HEK293 (cell line): ENCODE measurements around the gene PLEKHO2.

Source experiments
- CTCF ChIA-PET: fragments of 350-600 bp; formaldehyde crosslinking; extraction: SDS; loops from one replicate; lab custom pipeline; 2021; ENCODE audit warnings: antibody characterized with exemption; lab: Yijun Ruan, JAX
- POLR2A ChIA-PET: fragments of 300-600 bp; formaldehyde crosslinking; extraction: SDS; loops from one replicate; lab custom pipeline; 2020; ENCODE audit warnings: antibody characterized with exemption, inconsistent platforms; lab: Yijun Ruan, JAX
- H3K27ac ChIP-seq: fragments of 200-500 bp; sonication (Bioruptor generic); 2 replicates; pipeline ENCODE4 v1.5.1; 2014; ENCODE audit warnings: low read depth, low read length, control low read depth, inconsistent platforms; ENCODE audit errors: extremely low read depth
- H3K36me3 ChIP-seq, 2 experiments: fragments of 200-500 bp in 1 of 2; sonication (Bioruptor generic) in 1 of 2; 1 replicate in 1 of 2; 2 replicates in 1 of 2; pipeline ENCODE4 v1.5.1; 2014 to 2017; ENCODE audit warnings: inconsistent platforms in 2 of 2, low read length in 2 of 2; ENCODE audit not compliant: control insufficient read depth in 2 of 2, insufficient read depth in 1 of 2
- H3K4me1 ChIP-seq: fragments of 200-500 bp; sonication (Bioruptor generic); 2 replicates; pipeline ENCODE4 v1.5.1; 2014; ENCODE audit warnings: mild to moderate bottlenecking, low read length, inconsistent platforms; ENCODE audit not compliant: control insufficient read depth, insufficient read depth
- H3K4me3 ChIP-seq: 2 replicates; pipeline ENCODE4 v1.5.1; 2011; ENCODE audit warnings: low read depth, mild to moderate bottlenecking, control low read depth, low read length, moderate library complexity
- H3K9me3 ChIP-seq: fragments of 200-500 bp; sonication (Bioruptor generic); 2 replicates; pipeline ENCODE4 v1.5.1; 2014; ENCODE audit warnings: low read depth, low read length, inconsistent platforms; ENCODE audit not compliant: control insufficient read depth, insufficient read depth
- AEBP2 ChIP-seq: fragments of 450-650 bp; formaldehyde crosslinking; IDR thresholded peaks from 2 replicates; pipeline ENCODE4 v1.5.1; 2016; ENCODE audit warnings: missing biosample characterization, missing genetic modification characterization, borderline replicate concordance
- ATF2 ChIP-seq: fragments of 450-650 bp; formaldehyde crosslinking; IDR thresholded peaks from 2 replicates; pipeline ENCODE4 v1.5.1; 2016; ENCODE audit warnings: missing biosample characterization, missing genetic modification characterization, low read depth
- EGR2 ChIP-seq: fragments of 450-650 bp; formaldehyde crosslinking; IDR thresholded peaks from 2 replicates; pipeline ENCODE4 v1.5.1; 2016; ENCODE audit warnings: low read depth, missing biosample characterization, missing genetic modification characterization
- GLIS1 ChIP-seq: fragments of 450-650 bp; formaldehyde crosslinking; IDR thresholded peaks from 2 replicates; pipeline ENCODE4 v1.5.1; 2016; ENCODE audit warnings: missing biosample characterization, missing genetic modification characterization
- ZBTB7A ChIP-seq: fragments of 450-650 bp; formaldehyde crosslinking; IDR thresholded peaks from 2 replicates; pipeline ENCODE4 v1.5.1; 2016; ENCODE audit warnings: low read depth, missing biosample characterization, missing genetic modification characterization
- ZFHX2 ChIP-seq: fragments of 450-650 bp; formaldehyde crosslinking; conservative IDR thresholded peaks from 2 replicates; pipeline ENCODE4 v1.5.1; 2016; ENCODE audit warnings: missing biosample characterization, missing genetic modification characterization
- ZNF146 ChIP-seq: fragments of 450-650 bp; formaldehyde crosslinking; IDR thresholded peaks from 2 replicates; pipeline ENCODE4 v1.5.1; 2016; ENCODE audit warnings: missing biosample characterization, missing genetic modification characterization
- ZNF221 ChIP-seq: fragments of 450-650 bp; formaldehyde crosslinking; IDR thresholded peaks from 2 replicates; pipeline ENCODE4 v1.5.1; 2017; ENCODE audit warnings: missing biosample characterization, missing genetic modification characterization, borderline replicate concordance
- ZNF280D ChIP-seq: fragments of 450-650 bp; formaldehyde crosslinking; IDR thresholded peaks from 2 replicates; pipeline ENCODE4 v1.5.1; 2016; ENCODE audit warnings: missing biosample characterization, missing genetic modification characterization
- ZNF626 ChIP-seq: fragments of 450-650 bp; sonication (Bioruptor Pico); formaldehyde crosslinking; IDR thresholded peaks from 2 replicates; pipeline ENCODE4 v1.5.1; 2018; ENCODE audit warnings: missing biosample characterization, missing genetic modification characterization, inconsistent platforms
- ZNF707 ChIP-seq: fragments of 450-650 bp; formaldehyde crosslinking; IDR thresholded peaks from 2 replicates; pipeline ENCODE4 v1.5.1; 2016; ENCODE audit warnings: missing biosample characterization, missing genetic modification characterization
- ZNF843 ChIP-seq: fragments of 450-650 bp; formaldehyde crosslinking; IDR thresholded peaks from 2 replicates; pipeline ENCODE4 v1.5.1; 2016; ENCODE audit warnings: missing biosample characterization, missing genetic modification characterization
- ZSCAN16 ChIP-seq: fragments of 450-650 bp; formaldehyde crosslinking; IDR thresholded peaks from 2 replicates; pipeline ENCODE4 v1.5.1; 2016; ENCODE audit warnings: missing biosample characterization, missing genetic modification characterization

The PLEKHO2 gene

GRCh38 chr15:64884679-64885078 lies 43.0 kb downstream of the PLEKHO2 start:
- ChIA-PET POLR2A (no interaction called here), CTCF (interaction anchor here (0.6 kb wide), 1 partner anchor 22 kb away, joined by 6 read pairs; no protein-coding TSS in a partner anchor)
- H3K4me3 ChIP-seq, result no peak overlapping the region

GRCh38 chr15:64888336-64888735 lies 46.6 kb downstream of the PLEKHO2 start:
- ChIA-PET CTCF (interaction anchor here (0.5 kb wide), 1 partner anchor 85 kb away, joined by 3 read pairs; no protein-coding TSS in a partner anchor), POLR2A (interaction anchor here (0.9 kb wide), 1 partner anchor 63 kb away, joined by 3 read pairs; the partner anchor contains the start of gene PIF1)
- Histone ChIP-seq H3K4me1 (no peaks in the 10 kb centered on the region; the same call in 1 of the 2 replicates), H3K9me3 (no peaks in the 10 kb centered on the region), H3K27ac (no peak overlapping the region), H3K4me3 (no peak overlapping the region), H3K36me3 (no peaks in the 10 kb centered on the region)
- no peak for TF ChIP-seq ZNF707 (tag by site-specific recombination)
- no peak for TF ChIP-seq ZNF626 (tag by site-specific recombination)

More at GRCh38 chr15:64884679-64885078, 43.0 kb downstream of the PLEKHO2 start:
- no peak for TF ChIP-seq GLIS1
- TF ChIP-seq ZNF843, result no peak
- TF ChIP-seq ATF2, result 0 out of 2 replicates have a peak, but pooled peaks have one; percentile 22
- H3K4me1 ChIP-seq, result no peaks in the 10 kb centered on the region; the same call in 1 of the 2 replicates
- H3K9me3 ChIP-seq, result no peaks in the 10 kb centered on the region
- no peak overlapping the region for H3K27ac ChIP-seq
- no peaks in the 10 kb centered on the region for H3K36me3 ChIP-seq

- ChIA-PET POLR2A (interaction anchor here (0.6 kb wide), 1 partner anchor 35 kb away, joined by 3 read pairs; no protein-coding TSS in a partner anchor), CTCF (interaction anchor here (0.6 kb wide), 1 partner anchor 59 kb away, joined by 3 read pairs; no protein-coding TSS in a partner anchor)
- H3K27ac ChIP-seq, result no peak overlapping the region
- no peaks in the 10 kb centered on the region for H3K4me1 ChIP-seq
- no peak overlapping the region for H3K4me3 ChIP-seq
- no peaks in the 10 kb centered on the region for H3K9me3 ChIP-seq
- H3K36me3 ChIP-seq, result no peaks in the 10 kb centered on the region
- TF ChIP-seq ZNF221 (no peak), EGR2 (peak; percentile 23; the same call in 1 of the 2 replicates), AEBP2 (tag by site-specific recombination) (no peak), ZNF280D (tag by site-specific recombination) (no peak), ZNF146 (tag by site-specific recombination) (no peak), ZFHX2 (tag by site-specific recombination) (peak; percentile 40; the same call in 1 of the 2 replicates), ZSCAN16 (no peak), ZBTB7A (tag by site-specific recombination) (no peak)
Observed at GRCh38 chr15:64891561-64891960, 49.8 kb downstream of the PLEKHO2 start.
